IMR-90 (cell line): ENCODE measurements around the gene IL11RA. TPM values are rescaled to one million over a fixed set of nuclear protein-coding genes. Genes with fewer than 3 reads are reported as not detected.
A peak's percentile ranks its signal among the peaks of the same experiment; 100 is the strongest.

Source experiments
- ATAC-seq: fragments of 200-7000 bp; cut with Tn5 transposase; 2 replicates; pipeline ENCODE4 v1.9.1; 2020; ENCODE audit warnings: low read depth, mild to moderate bottlenecking, moderate library complexity
- BruUV-seq: library from RNA; stranded (reverse); fragments of 400-500 nt; replicated peaks from 2 replicates; lab custom pipeline; 2021; lab: Mats Ljungman, UMichigan
- CTCF ChIA-PET: fragments of 300-600 bp; formaldehyde crosslinking; extraction: SDS; loops from one replicate; lab custom pipeline; 2021; ENCODE audit warnings: antibody characterized with exemption; lab: Yijun Ruan, JAX
- POLR2A ChIA-PET: fragments of 300-600 bp; sonication (Branson Sonifier 250); formaldehyde crosslinking; loops from one replicate; lab custom pipeline; 2022; ENCODE audit warnings: antibody characterized with exemption; ENCODE audit not compliant: unreplicated experiment; lab: Charles Lee
- DNase-seq: peaks from one replicate; pipeline ENCODE4 v3.0.0; 2013
- H2AFZ ChIP-seq: replicated peaks from 2 replicates; pipeline ENCODE3; 2013; ENCODE audit warnings: low read length, mild to moderate bottlenecking; ENCODE audit not compliant: poor library complexity
- H2AK5ac ChIP-seq: 2 replicates; pipeline ENCODE4 v1.6.1; 2013; ENCODE audit warnings: low read depth, low read length, inconsistent platforms
- H2AK9ac ChIP-seq: replicated peaks from 2 replicates; pipeline ENCODE3; 2013; ENCODE audit warnings: mild to moderate bottlenecking, low read depth, low read length, moderate library complexity; ENCODE audit not compliant: poor library complexity
- H2BK120ac ChIP-seq: 2 replicates; pipeline ENCODE4 v1.6.1; 2013; ENCODE audit warnings: low read depth, low read length, inconsistent platforms
- H2BK15ac ChIP-seq: 3 replicates; pipeline ENCODE4 v1.6.1; 2013; ENCODE audit warnings: low read depth, low read length, inconsistent platforms
- H2BK20ac ChIP-seq: 2 replicates; pipeline ENCODE4 v1.6.1; 2013; ENCODE audit warnings: low read depth, mild to moderate bottlenecking, inconsistent platforms, low read length, moderate library complexity
- H2BK5ac ChIP-seq: 2 replicates; pipeline ENCODE4 v1.6.1; 2013; ENCODE audit warnings: mild to moderate bottlenecking, low read depth, low read length, inconsistent platforms; ENCODE audit not compliant: poor library complexity, severe bottlenecking
- H3K14ac ChIP-seq: replicated peaks from 2 replicates; pipeline ENCODE4 v1.6.1; 2013; ENCODE audit warnings: low read depth, low read length, inconsistent platforms
- H3K18ac ChIP-seq: 2 replicates; pipeline ENCODE4 v1.6.1; 2013; ENCODE audit warnings: low read depth, low read length, control low read depth
- H3K23ac ChIP-seq: 2 replicates; pipeline ENCODE4 v1.6.1; 2013; ENCODE audit warnings: low read depth, low read length, inconsistent platforms
- H3K27ac ChIP-seq: 2 replicates; pipeline ENCODE4 v1.5.1; 2013; ENCODE audit warnings: mild to moderate bottlenecking, control low read depth, low read length; ENCODE audit not compliant: insufficient read depth
- H3K27me3 ChIP-seq: 2 replicates; pipeline ENCODE4 v1.6.1; 2013; ENCODE audit warnings: low read length; ENCODE audit not compliant: control insufficient read depth, insufficient read depth
- H3K36me3 ChIP-seq: 2 replicates; pipeline ENCODE4 v1.6.1; 2013; ENCODE audit warnings: low read length, mixed read lengths; ENCODE audit not compliant: control insufficient read depth, insufficient read depth
- H3K4ac ChIP-seq: 2 replicates; pipeline ENCODE4 v1.6.1; 2013; ENCODE audit warnings: low read depth, low read length, inconsistent platforms
- H3K4me1 ChIP-seq: 2 replicates; pipeline ENCODE4 v1.6.1; 2013; ENCODE audit warnings: low read length, mixed read lengths; ENCODE audit not compliant: control insufficient read depth, insufficient read depth
- H3K4me2 ChIP-seq: 2 replicates; pipeline ENCODE4 v1.6.1; 2013; ENCODE audit warnings: low read depth, mild to moderate bottlenecking, control low read depth, low read length, moderate library complexity
- H3K4me3 ChIP-seq: 2 replicates; pipeline ENCODE4 v1.5.1; 2013; ENCODE audit warnings: low read depth, mild to moderate bottlenecking, control low read depth, low read length, moderate library complexity; ENCODE audit not compliant: insufficient read depth
- H3K56ac ChIP-seq: 2 replicates; pipeline ENCODE4 v1.6.1; 2013; ENCODE audit warnings: low read length, inconsistent platforms; ENCODE audit not compliant: insufficient read depth; ENCODE audit errors: extremely low read depth
- H3K79me1 ChIP-seq, 2 experiments: 2 replicates each; pipeline ENCODE4 v1.6.1; 2013; ENCODE audit warnings: low read length in 2 of 2, inconsistent platforms in 1 of 2, low read depth in 1 of 2
- H3K9ac ChIP-seq: 2 replicates; pipeline ENCODE4 v1.6.1; 2013; ENCODE audit warnings: low read depth, low read length, control low read depth
- H3K9me1 ChIP-seq: 2 replicates; pipeline ENCODE4 v1.6.1; 2013; ENCODE audit warnings: low read length, inconsistent platforms; ENCODE audit not compliant: insufficient read depth
- H3K9me3 ChIP-seq: 2 replicates; pipeline ENCODE4 v1.6.1; 2013; ENCODE audit warnings: low read length; ENCODE audit not compliant: control insufficient read depth, insufficient read depth
- H4K20me1 ChIP-seq: 2 replicates; pipeline ENCODE4 v1.6.1; 2013; ENCODE audit warnings: low read length, inconsistent platforms; ENCODE audit not compliant: insufficient read depth
- H4K5ac ChIP-seq: 2 replicates; pipeline ENCODE4 v1.6.1; 2013; ENCODE audit warnings: mild to moderate bottlenecking, low read depth, low read length, control low read depth
- H4K8ac ChIP-seq, 2 experiments: 2 replicates each; pipeline ENCODE4 v1.6.1; 2013; ENCODE audit warnings: low read depth in 2 of 2, low read length in 2 of 2, control low read depth in 1 of 2, inconsistent platforms in 1 of 2
- H4K91ac ChIP-seq: 2 replicates; pipeline ENCODE4 v1.6.1; 2013; ENCODE audit warnings: low read depth, low read length, inconsistent platforms; ENCODE audit not compliant: insufficient read depth
- CHD1 ChIP-seq: IDR thresholded peaks from 2 replicates; pipeline ENCODE4 v1.6.1; 2012; ENCODE audit warnings: low read depth, low read length, improper control_type of control experiment
- CTCF ChIP-seq: conservative IDR thresholded peaks from 2 replicates; pipeline ENCODE4 v1.5.1; 2012; ENCODE audit warnings: mild to moderate bottlenecking, low read depth, low read length, improper control_type of control experiment
- ELK1 ChIP-seq: fragments of 150-350 bp; IDR thresholded peaks from 2 replicates; pipeline ENCODE4 v1.6.1; 2016; ENCODE audit warnings: low read depth, mild to moderate bottlenecking, low read length, moderate library complexity, borderline replicate concordance
- MAFK ChIP-seq: IDR thresholded peaks from 2 replicates; pipeline ENCODE4 v1.6.1; 2012; ENCODE audit warnings: low read depth, low read length, improper control_type of control experiment
- MAZ ChIP-seq: IDR thresholded peaks from 2 replicates; pipeline ENCODE4 v1.6.1; 2012; ENCODE audit warnings: low read depth, mild to moderate bottlenecking, low read length, improper control_type of control experiment, moderate library complexity, borderline replicate concordance
- MXI1 ChIP-seq: IDR thresholded peaks from 2 replicates; pipeline ENCODE4 v1.6.1; 2012; ENCODE audit warnings: low read depth, mild to moderate bottlenecking, low read length, moderate library complexity, borderline replicate concordance
- RCOR1 ChIP-seq: IDR thresholded peaks from 2 replicates; pipeline ENCODE4 v1.6.1; 2012; ENCODE audit warnings: mild to moderate bottlenecking, low read length, improper control_type of control experiment; ENCODE audit not compliant: insufficient replicate concordance
- SMC3 ChIP-seq: fragments of 150-350 bp; IDR thresholded peaks from 2 replicates; pipeline ENCODE4 v1.6.1; 2016; ENCODE audit warnings: low read depth, mild to moderate bottlenecking, antibody characterized with exemption, low read length, moderate library complexity
- WGBS, 2 experiments: methylation state at CpG; one replicate each; pipeline versions ENCODE4 v1.1.5 to v1.1.7; 2013; ENCODE audit warnings: missing lambda C conversion rate in 2 of 2; ENCODE audit not compliant: insufficient read length in 1 of 2; ENCODE audit errors: extremely low coverage in 2 of 2; 5-methylcytosine and 5-hydroxymethylcytosine counted together
- dilution Hi-C: fragments of 300-500 bp; cut with HindIII; formaldehyde crosslinking; loops from one replicate; pipeline ENCODE4 v1.14.3; 2018; ENCODE audit warnings: low sequenced_read_pairs; ENCODE audit not compliant: unreplicated experiment
- in situ Hi-C: fragments of 300-500 bp; cut with MboI; formaldehyde crosslinking; loops from 3 replicates; pipeline ENCODE4 v1.14.3; 2019; ENCODE audit warnings: low sequenced_read_pairs, inconsistent platforms, mixed read lengths
- intact Hi-C: fragments of 100-400 bp; cut with micrococcal nuclease; formaldehyde crosslinking; loops from 2 replicates; pipeline ENCODE4 v1.10.0; 2022
- polyA plus RNA-seq, 3 experiments: library from polyadenylated mRNA; depleted of rRNA; stranded (reverse); fragments of >200 nt; gene quantifications; 2 replicates each; pipeline ENCODE4 v1.2.3, GENCODE V29; 2012; ENCODE audit warnings: low replicate concordance in 1 of 3
- total RNA-seq: library from RNA; depleted of rRNA; stranded (reverse); fragments of >200 nt; gene quantifications from 2 replicates; pipeline ENCODE4 v1.2.3, GENCODE V29; 2012

IL11RA gene
- total and polyA plus RNA-seq, 2 of the 4 experiments (the other 2 are of a cell fraction) = 8.2 to 15.9 TPM

GRCh38 chr9:34650816-34651215, 1.2 kb upstream of the IL11RA start:
- no peak overlapping the region for H4K91ac ChIP-seq
- H2BK120ac ChIP-seq = no peak overlapping the region
- no peak overlapping the region for H3K56ac ChIP-seq
- no peak for ATAC-seq
- peaks cover 36% of the 10 kb centered on the region for H3K9me1 ChIP-seq
- H2AK9ac ChIP-seq = peak overlapping the region; percentile 81
- peaks cover 15 to 56% of the 10 kb centered on the region in 2 experiments for H3K79me1 ChIP-seq
- dilution Hi-C loops = no loop called here
- POLR2A ChIA-PET = no interaction called here
- no CpG with 5 or more reads among the region's 5 CpGs for WGBS, 2 experiments
- peak overlapping the region; percentile 90; the same call in 1 of the 2 replicates for H3K4ac ChIP-seq
- H2BK20ac ChIP-seq = no peak overlapping the region
- in situ Hi-C loops = no loop called here
- H2BK15ac ChIP-seq = no peak overlapping the region
- peak overlapping the region in 1 of 2 experiments; percentile 94; a peak in 1 of 4 replicates for H4K8ac ChIP-seq
- no TSS peak for BruUV-seq
- H3K9me3 ChIP-seq = no peaks in the 10 kb centered on the region
- CTCF ChIA-PET = no interaction called here
- peaks cover 16% of the 10 kb centered on the region for H3K36me3 ChIP-seq
- intact Hi-C loops = no loop called here
- TF ChIP-seq ELK1 (no peak), MAFK (no peak), CHD1 (no peak), MXI1 (no peak), SMC3 (no peak), CTCF (no peak), MAZ (no peak), RCOR1 (no peak)
- no peak overlapping the region for H2BK5ac ChIP-seq
- no peak overlapping the region for H4K5ac ChIP-seq
- H3K4me3 ChIP-seq = no peak overlapping the region
- peaks cover 45% of the 10 kb centered on the region for H3K4me1 ChIP-seq
- DNase-seq = peak; percentile 26
- no peak overlapping the region; the same call in 1 of the 2 replicates for H2AK5ac ChIP-seq
- H3K27ac ChIP-seq = no peak overlapping the region
- no peak overlapping the region for H2AFZ ChIP-seq
- no peak overlapping the region; the same call in 1 of the 2 replicates for H3K4me2 ChIP-seq
- no peak overlapping the region for H3K14ac ChIP-seq
- no peak overlapping the region for H3K23ac ChIP-seq
- H3K18ac ChIP-seq = no peak overlapping the region
- H4K20me1 ChIP-seq = no peaks in the 10 kb centered on the region
- H3K27me3 ChIP-seq = no peaks in the 10 kb centered on the region
- H3K9ac ChIP-seq = no peak overlapping the region
